ENCODE data around the gene MAP3K6. TPM values are rescaled to one million over a fixed set of nuclear protein-coding genes. Genes with fewer than 3 reads are reported as not detected.

The MAP3K6 gene
- total and polyA plus RNA-seq, 3 donors from 2014 or later = 18.4 to 31.7 (median 18.8) TPM

DNA sequence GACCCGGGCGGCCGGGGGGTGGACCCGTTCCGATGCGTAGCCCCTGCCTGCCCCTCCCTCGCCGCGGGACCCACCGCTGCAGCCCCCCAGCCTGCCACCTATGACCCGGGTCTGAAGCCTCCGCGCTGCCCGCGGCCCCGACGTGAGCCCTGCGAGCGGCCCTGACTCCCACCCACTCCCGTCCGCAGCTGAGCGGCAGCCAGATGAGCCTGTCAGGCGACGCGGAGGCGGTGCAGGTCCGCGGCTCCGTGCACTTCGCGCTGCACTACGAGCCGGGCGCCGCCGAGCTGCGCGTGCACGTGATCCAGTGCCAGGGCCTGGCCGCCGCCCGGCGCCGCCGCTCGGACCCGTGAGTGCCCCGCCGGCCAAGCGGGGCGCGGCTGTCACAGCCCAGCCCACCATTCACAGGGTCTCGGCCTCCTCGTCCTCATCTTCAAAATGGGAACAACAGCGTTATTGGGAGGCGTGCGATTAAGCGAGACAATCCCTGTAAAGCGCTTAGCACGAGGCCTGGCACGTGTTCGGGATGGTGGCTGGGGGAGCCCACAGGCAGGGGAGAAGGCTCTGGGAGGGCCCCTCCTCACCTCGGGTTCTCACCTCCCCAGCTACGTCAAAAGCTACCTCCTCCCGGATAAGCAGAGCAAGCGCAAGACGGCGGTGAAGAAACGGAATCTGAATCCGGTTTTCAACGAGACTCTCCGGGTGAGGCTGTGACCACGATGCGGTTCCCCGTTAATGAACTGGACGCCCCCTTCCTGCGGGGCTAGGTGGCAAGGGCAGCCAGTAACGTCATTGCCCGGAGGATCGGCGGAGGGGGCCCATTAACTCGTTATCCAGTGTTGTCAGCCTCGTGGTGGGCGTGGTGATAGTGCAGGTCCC is 16.7 kb downstream of the MAP3K6 start:
- TF ChIP-seq POLR2A (IDR thresholded peaks at IDR 0.05) (no peak), CTCF (IDR thresholded peaks at IDR 0.05) (no peak)
- H3K27me3 ChIP-seq = no peaks in the 10 kb centered on the region
- H3K27ac ChIP-seq = no peak overlapping the region
- H3K4me3 ChIP-seq = peak overlapping the region; percentile 34 to 58
- peak; percentile 70 for DNase-seq
- intact Hi-C loops (cut with DNase I; ENCODE audit: low total_unique reads) = no loop called here
- 8 to 23% methylated on average over 15 to 84 of the region's 84 CpGs for WGBS, 2 donors
- no peaks in the 10 kb centered on the region for H3K9me3 ChIP-seq
- peaks cover 8% of the 10 kb centered on the region for H3K4me1 ChIP-seq
- no peaks in the 10 kb centered on the region for H3K36me3 ChIP-seq (ENCODE audit: low read depth, missing control alignments)

- H3K9me3 ChIP-seq = no peaks in the 10 kb centered on the region
- TF ChIP-seq CTCF (IDR thresholded peaks at IDR 0.05) (no peak), POLR2A (IDR thresholded peaks at IDR 0.05) (no peak)
- WGBS, 2 donors = 19 to 59% methylated on average over 6 to 38 of the region's 51 CpGs
- H3K27me3 ChIP-seq = no peaks in the 10 kb centered on the region
- H3K4me3 ChIP-seq = peak overlapping the region; percentile 34 to 58
- peaks cover 8% of the 10 kb centered on the region for H3K4me1 ChIP-seq
- intact Hi-C loops (cut with DNase I; ENCODE audit: low total_unique reads) = no loop called here
- no peak overlapping the region for H3K27ac ChIP-seq
- DNase-seq = peak; percentile 26
- no peaks in the 10 kb centered on the region for H3K36me3 ChIP-seq (ENCODE audit: low read depth, missing control alignments)
Measured at GRCh38 chr1:27348861-27349783, 17.6 kb downstream of the MAP3K6 start.

- Histone ChIP-seq H3K36me3 (ENCODE audit: low read depth, missing control alignments) (no peaks in the 10 kb centered on the region), H3K27ac (no peak overlapping the region), H3K4me1 (peaks cover 8% of the 10 kb centered on the region), H3K9me3 (no peaks in the 10 kb centered on the region), H3K27me3 (no peaks in the 10 kb centered on the region), H3K4me3 (no peak overlapping the region)
- 88 to 91% methylated on average over 14 of the region's 14 CpGs for WGBS, 2 donors
- intact Hi-C loops (cut with DNase I; ENCODE audit: low total_unique reads) = no loop called here
- no peak for DNase-seq
- TF ChIP-seq POLR2A (IDR thresholded peaks at IDR 0.05) (no peak), CTCF (IDR thresholded peaks at IDR 0.05) (no peak)
Measured at GRCh38 chr1:27346991-27347624, 19.7 kb downstream of the MAP3K6 start.

DNA sequence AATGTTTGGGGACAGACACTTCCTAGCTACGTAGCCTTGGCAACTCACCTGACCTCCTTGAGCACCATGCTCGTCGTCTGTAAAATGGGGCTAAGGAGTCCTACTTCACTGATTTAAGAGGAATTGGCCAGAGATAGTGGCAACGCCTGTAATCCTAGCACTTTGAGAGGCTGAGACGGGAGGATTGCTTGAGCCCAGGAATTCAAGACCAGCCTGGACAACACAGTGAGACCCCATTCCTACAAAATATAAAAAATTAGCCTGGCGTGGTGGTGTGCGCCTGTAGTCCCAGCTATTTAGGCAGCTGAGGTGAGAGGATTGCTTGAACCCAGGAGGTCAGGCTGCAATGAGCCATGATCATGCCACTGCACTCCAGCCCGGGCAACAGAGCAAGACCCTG is 20.4 kb downstream of the MAP3K6 start:
- intact Hi-C loops (cut with DNase I; ENCODE audit: low total_unique reads) = no loop called here

More for the DNA sequence above, 20.4 kb downstream of the MAP3K6 start:
- H3K4me3 ChIP-seq = no peak overlapping the region
- 89 to 93% methylated on average over 8 of the region's 8 CpGs for WGBS, 2 donors
- no peak for DNase-seq
- H3K4me1 ChIP-seq = peaks cover 13% of the 10 kb centered on the region
- no peak overlapping the region for H3K27ac ChIP-seq
- no peaks in the 10 kb centered on the region for H3K36me3 ChIP-seq (ENCODE audit: low read depth, missing control alignments)
- no peak for TF ChIP-seq POLR2A (IDR thresholded peaks at IDR 0.05)
- TF ChIP-seq CTCF (IDR thresholded peaks at IDR 0.05) = no peak
- H3K27me3 ChIP-seq = no peaks in the 10 kb centered on the region
- H3K9me3 ChIP-seq = no peaks in the 10 kb centered on the region

Data from testis (tissue), 3 donors.